Measurements from ENCODE around the gene AKT2. TPM values are rescaled to one million over a fixed set of nuclear protein-coding genes. Genes with fewer than 3 reads are reported as not detected.

The AKT2 gene
- total and polyA plus RNA-seq, 8 donors = 49.2 to 79.3 (median 55.4) TPM

- TF ChIP-seq CTCF (IDR thresholded peaks at IDR 0.05) = no peak
- DNase-seq (no peak), ATAC-seq (no peak), FAIRE-seq (no peak)
- H3K36me3 ChIP-seq = no peaks in the 10 kb centered on the region
- WGBS, 2 donors = 13 to 14% methylated on average over 7 to 9 of the region's 9 CpGs
- no peaks in the 10 kb centered on the region for H3K4me1 ChIP-seq
- H3K9me3 ChIP-seq = no peaks in the 10 kb centered on the region
- intact Hi-C loops (cut with DNase I) = no loop called here
- peaks cover 0 to 11% (median 2%) of the 10 kb centered on the region in 4 donors for H3K27me3 ChIP-seq
- no peak overlapping the region for H3K27ac ChIP-seq
- H3K4me3 ChIP-seq = peak overlapping the region in 1 of 4 donors; percentile 8
These were observed 68.4 kb downstream of the AKT2 start for GRCh38 chr19:40216777-40217026.

GRCh38 chr19:40216013-40216776, 69.0 kb downstream of the AKT2 start:
- WGBS, 2 donors = 24 to 28% methylated on average over 23 of the region's 23 CpGs
- peaks cover 0 to 11% (median 2%) of the 10 kb centered on the region in 4 donors for H3K27me3 ChIP-seq
- FAIRE-seq = no peak
- DNase-seq = no peak
- no peak overlapping the region for H3K4me3 ChIP-seq
- no peak overlapping the region for H3K27ac ChIP-seq
- intact Hi-C loops (cut with DNase I) = no loop called here
- ATAC-seq = no peak
- no peaks in the 10 kb centered on the region for H3K4me1 ChIP-seq
- no peaks in the 10 kb centered on the region for H3K9me3 ChIP-seq
- TF ChIP-seq CTCF (IDR thresholded peaks at IDR 0.05) = no peak
- H3K36me3 ChIP-seq = no peaks in the 10 kb centered on the region

GRCh38 chr19:40214936-40215335, 70.2 kb downstream of the AKT2 start:
- no peak for TF ChIP-seq CTCF (IDR thresholded peaks at IDR 0.05)
- Histone ChIP-seq H3K4me1 (no peaks in the 10 kb centered on the region), H3K36me3 (no peaks in the 10 kb centered on the region), H3K27me3 (peaks cover 0 to 11% (median 2%) of the 10 kb centered on the region in 4 donors), H3K4me3 (no peak overlapping the region), H3K27ac (no peak overlapping the region), H3K9me3 (no peaks in the 10 kb centered on the region)
- DNase-seq (peak in 2 of 6 donors; percentile 51 to 71), ATAC-seq (no peak), FAIRE-seq (no peak)
- 70 to 71% methylated on average over 22 of the region's 22 CpGs for WGBS, 2 donors
- intact Hi-C loops (cut with DNase I) = no loop called here

- no peak for TF ChIP-seq CTCF (IDR thresholded peaks at IDR 0.05)
- H3K36me3 ChIP-seq = no peaks in the 10 kb centered on the region
- WGBS, 2 donors = 90 to 91% methylated on average over 46 to 50 of the region's 50 CpGs
- ATAC-seq (no peak), DNase-seq (peak in 1 of 6 donors; percentile 50), FAIRE-seq (no peak)
- no peaks in the 10 kb centered on the region for H3K9me3 ChIP-seq
- intact Hi-C loops (cut with DNase I) = no loop called here
- peaks cover 0 to 11% (median 2%) of the 10 kb centered on the region in 4 donors for H3K27me3 ChIP-seq
- H3K27ac ChIP-seq = no peak overlapping the region
- H3K4me1 ChIP-seq = no peaks in the 10 kb centered on the region
- no peak overlapping the region for H3K4me3 ChIP-seq
These were observed 71.1 kb downstream of the AKT2 start for GRCh38 chr19:40213882-40214570.
